GM13977 (cell line): ENCODE results near the gene C19orf25.

Source experiments
- DNase-seq: peaks from one replicate; pipeline ENCODE4 v3.0.0; 2012; ENCODE audit warnings: low spot score
- in situ Hi-C: fragments of 300-500 bp; cut with MboI; formaldehyde crosslinking; loops from one replicate; pipeline ENCODE4 v1.12.0; 2022; ENCODE audit warnings: low sequenced_read_pairs, low pct_unique_long_range_greater_than_20kb, mixed read lengths, inconsistent platforms; ENCODE audit not compliant: unreplicated experiment
- TF ChIP-seq, protein P1 (sequence below): IDR thresholded peaks from 2 replicates; pipeline ENCODE4 v1.5.1; 2012; ENCODE audit warnings: mild to moderate bottlenecking, control low read depth; ENCODE audit not compliant: insufficient read depth; ENCODE audit errors: extremely low read depth, missing control alignments

The C19orf25 gene

GRCh38 chr19:1425102-1425837 lies 53.7 kb downstream of the C19orf25 start:
- in situ Hi-C loops, result no loop called here

GRCh38 chr19:1424192-1424955 lies 54.6 kb downstream of the C19orf25 start:
- no peak for DNase-seq

More at GRCh38 chr19:1425102-1425837, 53.7 kb downstream of the C19orf25 start:
- DNase-seq, result no peak
- TF ChIP-seq, protein P1, sequence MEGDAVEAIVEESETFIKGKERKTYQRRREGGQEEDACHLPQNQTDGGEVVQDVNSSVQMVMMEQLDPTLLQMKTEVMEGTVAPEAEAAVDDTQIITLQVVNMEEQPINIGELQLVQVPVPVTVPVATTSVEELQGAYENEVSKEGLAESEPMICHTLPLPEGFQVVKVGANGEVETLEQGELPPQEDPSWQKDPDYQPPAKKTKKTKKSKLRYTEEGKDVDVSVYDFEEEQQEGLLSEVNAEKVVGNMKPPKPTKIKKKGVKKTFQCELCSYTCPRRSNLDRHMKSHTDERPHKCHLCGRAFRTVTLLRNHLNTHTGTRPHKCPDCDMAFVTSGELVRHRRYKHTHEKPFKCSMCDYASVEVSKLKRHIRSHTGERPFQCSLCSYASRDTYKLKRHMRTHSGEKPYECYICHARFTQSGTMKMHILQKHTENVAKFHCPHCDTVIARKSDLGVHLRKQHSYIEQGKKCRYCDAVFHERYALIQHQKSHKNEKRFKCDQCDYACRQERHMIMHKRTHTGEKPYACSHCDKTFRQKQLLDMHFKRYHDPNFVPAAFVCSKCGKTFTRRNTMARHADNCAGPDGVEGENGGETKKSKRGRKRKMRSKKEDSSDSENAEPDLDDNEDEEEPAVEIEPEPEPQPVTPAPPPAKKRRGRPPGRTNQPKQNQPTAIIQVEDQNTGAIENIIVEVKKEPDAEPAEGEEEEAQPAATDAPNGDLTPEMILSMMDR, result no peak

DNA sequence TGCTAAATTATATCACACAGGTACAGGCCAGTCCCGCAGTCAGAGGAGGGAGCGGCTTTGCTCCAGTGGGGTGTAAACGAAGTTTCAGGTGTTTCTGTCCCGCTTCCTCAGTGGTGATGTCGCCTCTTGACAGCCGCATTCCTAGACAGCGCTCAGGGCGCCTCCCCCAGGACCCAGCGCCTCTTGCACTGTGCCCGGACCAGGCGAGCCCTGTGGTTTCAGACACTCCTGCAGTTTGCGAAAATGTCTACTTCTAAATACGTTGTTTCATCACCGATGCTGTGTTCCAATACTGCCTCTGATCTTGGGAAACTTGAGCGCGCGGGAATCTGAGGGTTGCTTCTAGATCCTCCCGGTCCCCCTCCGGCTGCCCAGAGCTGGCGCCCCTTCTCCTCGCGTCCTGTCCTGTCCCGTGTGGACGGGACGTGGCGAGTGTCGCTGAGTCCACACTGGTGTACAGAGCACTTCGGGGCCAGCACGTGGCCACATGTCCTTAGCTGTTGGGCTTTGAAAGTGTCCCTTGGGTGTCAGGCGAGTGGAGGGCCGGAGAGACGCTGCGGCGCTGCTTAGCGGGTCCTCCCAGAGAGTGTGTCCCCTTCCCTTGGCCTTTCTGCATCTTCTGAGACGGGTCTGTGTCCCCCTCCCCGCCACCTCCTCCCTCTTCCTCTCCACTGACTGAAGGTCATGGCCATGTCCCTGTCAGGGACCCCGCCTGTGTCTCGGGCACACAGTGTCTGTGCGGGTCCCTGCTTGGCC lies 55.4 kb downstream of the C19orf25 start:
- no peak for DNase-seq
- in situ Hi-C loops, result no loop called here
- TF ChIP-seq, protein P1, result no peak

More at GRCh38 chr19:1424192-1424955, 54.6 kb downstream of the C19orf25 start:
- TF ChIP-seq, protein P1, result no peak
- in situ Hi-C loops, result no loop called here
